22Rv1 (cell line): ENCODE measurements around the gene APBA1.

Experiments
- ZFX ChIP-seq: fragments of 450-650 bp; IDR thresholded peaks from 2 replicates; pipeline ENCODE4 v1.6.1; 2017; ENCODE audit warnings: antibody characterized with exemption, borderline replicate concordance
- TF ChIP-seq, protein P1 (sequence below): fragments of 450-650 bp; IDR thresholded peaks from 2 replicates; pipeline ENCODE4 v1.5.1; 2017; ENCODE audit warnings: mild to moderate bottlenecking

DNA sequence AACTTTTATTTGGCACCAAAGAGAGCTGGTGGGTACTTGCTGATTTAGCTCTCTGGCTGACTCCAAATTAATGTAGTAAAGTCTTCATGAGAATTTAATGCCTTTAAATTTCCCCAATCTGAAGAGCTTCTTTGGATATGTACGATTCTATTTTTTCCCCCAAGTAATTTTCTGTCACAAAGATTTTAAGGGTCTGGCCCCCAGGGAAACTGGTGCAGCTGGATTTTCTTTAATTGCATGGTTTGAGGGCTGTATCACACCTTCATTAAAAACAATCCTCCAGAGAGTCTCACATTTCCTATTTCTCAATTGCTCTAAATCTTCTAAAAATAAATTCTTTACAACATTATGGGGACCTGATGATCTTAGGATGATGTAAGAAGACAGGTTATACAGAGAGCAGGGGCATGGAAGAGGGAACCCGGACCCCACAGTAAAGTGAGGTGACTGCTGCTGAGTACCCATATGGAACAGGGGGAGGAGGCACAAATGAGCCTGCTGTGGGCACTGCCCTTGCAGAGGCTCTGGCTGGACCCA is 188.2 kb downstream of the APBA1 start:
- TF ChIP-seq, protein P1, sequence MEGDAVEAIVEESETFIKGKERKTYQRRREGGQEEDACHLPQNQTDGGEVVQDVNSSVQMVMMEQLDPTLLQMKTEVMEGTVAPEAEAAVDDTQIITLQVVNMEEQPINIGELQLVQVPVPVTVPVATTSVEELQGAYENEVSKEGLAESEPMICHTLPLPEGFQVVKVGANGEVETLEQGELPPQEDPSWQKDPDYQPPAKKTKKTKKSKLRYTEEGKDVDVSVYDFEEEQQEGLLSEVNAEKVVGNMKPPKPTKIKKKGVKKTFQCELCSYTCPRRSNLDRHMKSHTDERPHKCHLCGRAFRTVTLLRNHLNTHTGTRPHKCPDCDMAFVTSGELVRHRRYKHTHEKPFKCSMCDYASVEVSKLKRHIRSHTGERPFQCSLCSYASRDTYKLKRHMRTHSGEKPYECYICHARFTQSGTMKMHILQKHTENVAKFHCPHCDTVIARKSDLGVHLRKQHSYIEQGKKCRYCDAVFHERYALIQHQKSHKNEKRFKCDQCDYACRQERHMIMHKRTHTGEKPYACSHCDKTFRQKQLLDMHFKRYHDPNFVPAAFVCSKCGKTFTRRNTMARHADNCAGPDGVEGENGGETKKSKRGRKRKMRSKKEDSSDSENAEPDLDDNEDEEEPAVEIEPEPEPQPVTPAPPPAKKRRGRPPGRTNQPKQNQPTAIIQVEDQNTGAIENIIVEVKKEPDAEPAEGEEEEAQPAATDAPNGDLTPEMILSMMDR = no peak
- no peak for TF ChIP-seq ZFX
